Activated CD8-positive, alpha-beta memory T cell treated with anti-CD3 and anti-CD28 coated beads, Interleukin-2, amount 10 ng/mL, durations not matched to agents 7 days and 5 days (primary cell): ENCODE data around the gene USP24. TPM values are rescaled to one million over a fixed set of nuclear protein-coding genes. Genes with fewer than 3 reads are reported as not detected.

Experiments used
- ATAC-seq: fragments of 150-1000 bp; cut with Tn5 transposase; one replicate; pipeline ENCODE4 v1.10.0; 2021; ENCODE audit warnings: moderate library complexity
- CTCF ChIA-PET: fragments of 350-600 bp; sonication (Branson Sonifier 250); formaldehyde crosslinking; loops from one replicate; lab custom pipeline; 2021; ENCODE audit warnings: antibody characterized with exemption; lab: Charles Lee
- DNase-seq: peaks from one replicate; pipeline ENCODE4 v3.0.0-alpha.2; 2020
- H3K27ac Mint-ChIP-seq: one replicate; pipeline ENCODE4 v1.8.0; 2021; ENCODE audit warnings: mild to moderate bottlenecking, mixed read lengths
- H3K27me3 Mint-ChIP-seq: one replicate; pipeline ENCODE4 v1.8.0; 2021; ENCODE audit warnings: mixed read lengths
- H3K36me3 Mint-ChIP-seq: one replicate; pipeline ENCODE4 v1.8.0; 2021; ENCODE audit warnings: mild to moderate bottlenecking, mixed read lengths
- H3K4me1 Mint-ChIP-seq: one replicate; pipeline ENCODE4 v1.8.0; 2021; ENCODE audit warnings: mixed read lengths
- H3K4me3 Mint-ChIP-seq: one replicate; pipeline ENCODE4 v1.8.0; 2021; ENCODE audit warnings: mild to moderate bottlenecking, moderate library complexity, mixed read lengths
- H3K9me3 Mint-ChIP-seq: one replicate; pipeline ENCODE4 v1.8.0; 2022; ENCODE audit warnings: low read depth, mixed read lengths
- total RNA-seq, 2 experiments: library from RNA; stranded (reverse); gene quantifications; one replicate each; pipeline ENCODE4 v1.2.3, GENCODE V29; 2021

The USP24 gene
- total RNA-seq, 2 experiments from 2014 or later: 38.2 to 42.3 TPM

GRCh38 chr1:55140546-55140983 lies 74.6 kb downstream of the USP24 start:
- H3K27ac Mint-ChIP-seq: peak overlapping the region; percentile 38
- CTCF ChIA-PET: interaction anchor here (1.0 to 6.6 kb wide), 7 partner anchors 12 to 238 kb away, joined by 3 to 92 read pairs (median 4); partner anchors contain the start of gene USP24
- H3K4me3 Mint-ChIP-seq: no peak overlapping the region

GRCh38 chr1:55140137-55140536 lies 75.0 kb downstream of the USP24 start:
- no peak for DNase-seq
- Mint-ChIP-seq H3K4me3 (no peak overlapping the region), H3K4me1 (peaks cover 22% of the 10 kb centered on the region), H3K36me3 (peaks cover 29% of the 10 kb centered on the region), H3K27ac (peak overlapping the region; percentile 38), H3K9me3 (no peaks in the 10 kb centered on the region), H3K27me3 (no peaks in the 10 kb centered on the region)
- CTCF ChIA-PET: interaction anchor here (1.0 to 6.6 kb wide), 7 partner anchors 12 to 238 kb away, joined by 3 to 92 read pairs (median 4); no protein-coding TSS in a partner anchor
- ATAC-seq: no peak

More at GRCh38 chr1:55140546-55140983, 74.6 kb downstream of the USP24 start:
- H3K9me3 Mint-ChIP-seq: no peaks in the 10 kb centered on the region
- ATAC-seq (peak; percentile 98), DNase-seq (peak; percentile 86)
- no peaks in the 10 kb centered on the region for H3K27me3 Mint-ChIP-seq
- peaks cover 31% of the 10 kb centered on the region for H3K36me3 Mint-ChIP-seq
- peaks cover 22% of the 10 kb centered on the region for H3K4me1 Mint-ChIP-seq

GRCh38 chr1:55138823-55139222 lies 76.3 kb downstream of the USP24 start:
- CTCF ChIA-PET: interaction anchor here (1.0 to 6.6 kb wide), 6 partner anchors 8 to 199 kb away, joined by 3 to 92 read pairs (median 3); no protein-coding TSS in a partner anchor
- Mint-ChIP-seq H3K36me3 (peaks cover 31% of the 10 kb centered on the region), H3K9me3 (no peaks in the 10 kb centered on the region), H3K4me1 (peaks cover 22% of the 10 kb centered on the region), H3K27ac (peak overlapping the region; percentile 56), H3K27me3 (no peaks in the 10 kb centered on the region), H3K4me3 (no peak overlapping the region)
- DNase-seq: no peak
- ATAC-seq: peak; percentile 51

GRCh38 chr1:55134152-55134808 lies 80.9 kb downstream of the USP24 start:
- H3K4me1 Mint-ChIP-seq: peaks cover 21% of the 10 kb centered on the region
- H3K4me3 Mint-ChIP-seq: no peak overlapping the region
- CTCF ChIA-PET: interaction anchor here (1.4 to 1.7 kb wide), 2 partner anchors 9 to 144 kb away, joined by 6 read pairs; no protein-coding TSS in a partner anchor

GRCh38 chr1:55131801-55132200 lies 83.4 kb downstream of the USP24 start:
- ATAC-seq: no peak
- CTCF ChIA-PET: no interaction called here
- Mint-ChIP-seq H3K4me3 (no peak overlapping the region), H3K4me1 (peaks cover 27% of the 10 kb centered on the region), H3K27me3 (no peaks in the 10 kb centered on the region), H3K27ac (no peak overlapping the region), H3K9me3 (no peaks in the 10 kb centered on the region), H3K36me3 (peaks cover 50% of the 10 kb centered on the region)
- no peak for DNase-seq

More at GRCh38 chr1:55134152-55134808, 80.9 kb downstream of the USP24 start:
- Mint-ChIP-seq H3K27ac (no peak overlapping the region), H3K9me3 (no peaks in the 10 kb centered on the region), H3K27me3 (no peaks in the 10 kb centered on the region), H3K36me3 (peaks cover 39% of the 10 kb centered on the region)
- no peak for DNase-seq
- ATAC-seq: no peak

- ATAC-seq: no peak
- peaks cover 28% of the 10 kb centered on the region for H3K4me1 Mint-ChIP-seq
- no peaks in the 10 kb centered on the region for H3K9me3 Mint-ChIP-seq
- CTCF ChIA-PET: interaction anchor here (1.7 kb wide), 1 partner anchor 12 kb away, joined by 5 read pairs; no protein-coding TSS in a partner anchor
- no peak for DNase-seq
- H3K4me3 Mint-ChIP-seq: no peak overlapping the region
- H3K36me3 Mint-ChIP-seq: peaks cover 56% of the 10 kb centered on the region
- H3K27me3 Mint-ChIP-seq: no peaks in the 10 kb centered on the region
- H3K27ac Mint-ChIP-seq: no peak overlapping the region
Measured at GRCh38 chr1:55131218-55131617, 83.9 kb downstream of the USP24 start.

- H3K9me3 Mint-ChIP-seq: no peaks in the 10 kb centered on the region
- CTCF ChIA-PET: interaction anchor here (1.7 to 2.1 kb wide), 2 partner anchors 10 to 14 kb away, joined by 5 to 9 read pairs; no protein-coding TSS in a partner anchor
- H3K27ac Mint-ChIP-seq: no peak overlapping the region
Measured at GRCh38 chr1:55129194-55129728, 85.9 kb downstream of the USP24 start.

GRCh38 chr1:55128418-55128995 lies 86.7 kb downstream of the USP24 start:
- H3K27me3 Mint-ChIP-seq: no peaks in the 10 kb centered on the region
- peak overlapping the region; percentile 79 for H3K27ac Mint-ChIP-seq
- H3K4me1 Mint-ChIP-seq: peaks cover 31% of the 10 kb centered on the region
- H3K36me3 Mint-ChIP-seq: peaks cover 66% of the 10 kb centered on the region
- DNase-seq (no peak), ATAC-seq (peak; percentile 3)
- no peaks in the 10 kb centered on the region for H3K9me3 Mint-ChIP-seq
- peak overlapping the region; percentile 14 for H3K4me3 Mint-ChIP-seq
- CTCF ChIA-PET: interaction anchor here (0.7 to 2.1 kb wide), 2 partner anchors 11 to 94 kb away, joined by 3 to 9 read pairs; no protein-coding TSS in a partner anchor

More at GRCh38 chr1:55129194-55129728, 85.9 kb downstream of the USP24 start:
- Mint-ChIP-seq H3K4me3 (no peak overlapping the region), H3K36me3 (peaks cover 67% of the 10 kb centered on the region), H3K27me3 (no peaks in the 10 kb centered on the region), H3K4me1 (peaks cover 31% of the 10 kb centered on the region)
- DNase-seq: no peak
- no peak for ATAC-seq

GRCh38 chr1:55127827-55128343 lies 87.3 kb downstream of the USP24 start:
- Mint-ChIP-seq H3K4me1 (peaks cover 31% of the 10 kb centered on the region), H3K36me3 (peaks cover 70% of the 10 kb centered on the region), H3K27ac (peak overlapping the region; percentile 79), H3K9me3 (no peaks in the 10 kb centered on the region), H3K27me3 (no peaks in the 10 kb centered on the region), H3K4me3 (peak overlapping the region; percentile 14)
- peak; percentile 96 for ATAC-seq
- DNase-seq: peak; percentile 55
- CTCF ChIA-PET: interaction anchor here (0.6 to 2.1 kb wide), 3 partner anchors 12 to 95 kb away, joined by 3 to 9 read pairs (median 3); no protein-coding TSS in a partner anchor

- no peak overlapping the region for H3K27ac Mint-ChIP-seq
- ATAC-seq: no peak
- CTCF ChIA-PET: no interaction called here
Measured at GRCh38 chr1:55124470-55124869, 90.7 kb downstream of the USP24 start.

GRCh38 chr1:55120538-55120937 lies 94.6 kb downstream of the USP24 start:
- Mint-ChIP-seq H3K27me3 (no peaks in the 10 kb centered on the region), H3K27ac (no peak overlapping the region), H3K9me3 (peaks cover 4% of the 10 kb centered on the region), H3K4me1 (peaks cover 14% of the 10 kb centered on the region), H3K36me3 (peaks cover 80% of the 10 kb centered on the region), H3K4me3 (no peak overlapping the region)
- ATAC-seq: no peak
- CTCF ChIA-PET: interaction anchor here (2.4 kb wide), 1 partner anchor 157 kb away, joined by 7 read pairs; no protein-coding TSS in a partner anchor
- DNase-seq: no peak

More at GRCh38 chr1:55124470-55124869, 90.7 kb downstream of the USP24 start:
- Mint-ChIP-seq H3K36me3 (peaks cover 76% of the 10 kb centered on the region), H3K9me3 (no peaks in the 10 kb centered on the region), H3K4me1 (peaks cover 21% of the 10 kb centered on the region), H3K4me3 (no peak overlapping the region), H3K27me3 (no peaks in the 10 kb centered on the region)
- no peak for DNase-seq

- Mint-ChIP-seq H3K27ac (no peak overlapping the region), H3K9me3 (peaks cover 7% of the 10 kb centered on the region), H3K4me3 (no peak overlapping the region), H3K27me3 (no peaks in the 10 kb centered on the region), H3K36me3 (peaks cover 81% of the 10 kb centered on the region), H3K4me1 (peaks cover 12% of the 10 kb centered on the region)
- DNase-seq (no peak), ATAC-seq (no peak)
- CTCF ChIA-PET: interaction anchor here (0.6 to 2.4 kb wide), 2 partner anchors 147 to 159 kb away, joined by 4 to 7 read pairs; no protein-coding TSS in a partner anchor
Measured at GRCh38 chr1:55118651-55119329, 96.4 kb downstream of the USP24 start.
